Fibroblast of gingiva (primary cell): ENCODE results near the gene FSCN2.

Source experiments
- DNase-seq: peaks from one replicate; pipeline ENCODE4 v3.0.0-alpha.2; 2011; ENCODE audit warnings: low read depth

FSCN2 gene

DNA sequence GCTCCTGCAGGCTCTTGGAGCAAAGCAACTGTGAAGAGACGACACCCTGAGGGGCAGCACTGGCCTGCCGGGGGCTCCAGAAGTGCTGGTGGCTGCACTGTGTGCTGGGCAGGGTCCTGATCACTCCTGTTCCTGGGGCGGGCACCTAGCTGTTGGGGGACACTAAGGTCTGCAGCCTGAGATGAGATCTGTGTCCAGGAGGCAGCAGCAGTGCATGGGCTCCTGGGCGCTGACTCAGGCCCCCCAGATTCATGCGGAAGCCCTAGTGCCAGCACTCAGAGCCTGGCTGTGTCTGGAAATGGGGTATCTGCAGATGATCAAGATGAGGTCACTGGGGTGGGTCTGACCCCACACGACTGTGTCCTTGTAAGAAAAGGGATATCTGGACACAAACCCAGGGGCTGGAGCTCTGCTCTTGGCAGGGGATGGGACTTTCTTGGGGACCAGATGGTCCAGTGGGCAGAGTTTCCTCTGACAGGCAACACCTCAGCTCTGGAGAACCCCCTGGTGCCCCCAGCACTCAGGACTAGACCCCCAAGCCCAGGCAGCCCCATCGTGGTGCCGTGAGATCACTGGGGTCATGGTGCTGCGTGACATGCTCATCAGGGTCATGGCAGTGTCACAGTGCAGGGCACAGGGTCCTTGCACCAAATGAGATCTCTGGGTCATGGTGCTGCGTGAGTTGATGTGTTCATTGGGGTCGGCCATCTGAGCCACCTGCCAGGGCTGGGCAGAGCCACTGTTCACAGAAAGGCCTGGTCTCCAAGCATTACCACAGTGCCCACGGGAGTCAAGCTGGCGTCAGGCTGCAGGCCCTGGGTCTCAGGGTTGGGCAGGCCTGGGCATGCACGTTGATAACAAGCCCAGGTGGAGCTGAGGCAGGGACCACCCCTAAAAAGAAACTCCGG is 14.5 kb downstream of the FSCN2 start:
- DNase-seq: no peak

GRCh38 chr17:81543339-81543675 is 15.1 kb downstream of the FSCN2 start:
- DNase-seq: no peak

GRCh38 chr17:81543756-81544155 is 15.6 kb downstream of the FSCN2 start:
- DNase-seq: no peak

GRCh38 chr17:81544281-81544974 is 16.3 kb downstream of the FSCN2 start:
- no peak for DNase-seq

GRCh38 chr17:81545160-81545949 is 17.2 kb downstream of the FSCN2 start:
- DNase-seq: no peak

GRCh38 chr17:81546906-81547613 is 18.9 kb downstream of the FSCN2 start:
- no peak for DNase-seq

GRCh38 chr17:81547614-81547982 is 19.4 kb downstream of the FSCN2 start:
- DNase-seq: no peak

DNA sequence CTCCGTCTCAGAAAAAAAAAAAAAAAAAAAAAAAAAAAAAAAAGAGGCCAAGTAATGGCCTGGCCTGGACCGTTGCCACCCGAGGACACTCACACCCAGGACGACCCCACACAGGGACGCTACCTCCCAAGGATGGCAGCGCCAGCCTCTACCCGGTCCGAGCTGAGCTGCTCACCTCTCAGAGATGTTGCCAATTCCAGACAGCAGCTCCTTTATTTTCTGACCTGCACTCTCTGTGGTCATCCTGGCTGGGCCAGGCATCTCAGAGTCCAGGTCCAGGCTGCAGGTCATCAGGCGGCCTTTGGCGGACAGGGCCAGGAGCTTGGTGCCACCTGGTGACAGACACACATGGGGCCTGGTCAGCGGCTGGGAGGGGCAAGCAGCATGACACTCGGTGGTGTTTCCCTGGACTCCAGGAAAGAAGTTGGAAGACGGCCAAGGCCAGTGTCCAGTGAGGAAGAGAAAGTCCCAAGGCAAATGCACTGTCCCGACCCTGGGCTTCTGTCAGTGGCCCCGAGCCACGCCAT is 20.9 kb downstream of the FSCN2 start:
- DNase-seq: no peak

DNA sequence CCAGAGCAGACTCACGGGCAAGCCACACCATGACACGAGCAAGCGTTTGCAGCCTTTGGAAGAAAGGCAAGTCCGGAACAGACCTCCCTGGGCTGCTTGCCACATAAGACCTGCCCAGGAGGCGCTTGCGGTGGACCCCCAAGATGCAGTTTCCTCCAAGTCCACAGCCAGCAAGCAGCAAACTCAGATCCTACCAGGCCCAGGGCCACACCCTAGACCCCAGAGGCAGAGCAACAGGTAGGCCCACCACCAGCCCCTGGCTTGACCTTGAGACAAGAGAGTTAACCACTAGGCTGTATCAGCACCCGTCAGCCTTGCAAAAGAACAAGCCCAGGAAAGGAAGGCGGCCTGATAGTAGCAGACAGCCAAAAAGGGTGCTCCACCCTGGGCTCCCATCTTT is 21.6 kb downstream of the FSCN2 start:
- no peak for DNase-seq

GRCh38 chr17:81550285-81550684 is 22.1 kb downstream of the FSCN2 start:
- no peak for DNase-seq

DNA sequence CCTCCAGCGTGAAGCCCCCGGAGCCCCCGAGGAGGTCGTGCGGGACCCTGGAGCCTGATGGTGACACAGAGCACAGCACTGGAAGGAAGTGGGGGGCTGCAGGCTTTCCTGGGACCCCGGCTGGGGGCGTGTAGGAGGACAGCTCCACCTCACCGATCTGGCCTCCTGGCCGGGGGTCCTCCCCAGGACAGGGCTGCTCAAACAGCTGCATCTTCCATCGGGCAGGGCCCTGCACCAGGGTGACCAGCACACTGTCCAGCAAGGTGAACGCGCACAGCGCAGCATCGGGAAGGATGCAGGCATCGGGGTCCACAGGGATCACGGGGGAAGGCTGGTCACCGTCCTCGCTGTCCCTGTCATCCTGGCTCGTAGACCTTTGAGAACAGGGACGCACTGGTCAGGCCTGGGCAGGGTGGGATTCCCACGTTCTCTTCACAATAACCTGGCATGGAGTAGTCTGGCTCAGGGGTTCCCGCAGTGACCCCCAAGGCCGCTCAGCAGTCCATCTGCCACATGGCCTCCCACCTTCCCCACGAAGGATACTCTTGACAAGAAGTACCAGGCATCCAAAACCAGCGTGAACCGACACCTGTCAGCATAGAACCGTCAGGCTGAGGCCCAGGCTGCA is 22.8 kb downstream of the FSCN2 start:
- no peak for DNase-seq

- DNase-seq: peak; percentile 33
These were observed 23.5 kb downstream of the FSCN2 start for GRCh38 chr17:81551458-81552243.

DNA sequence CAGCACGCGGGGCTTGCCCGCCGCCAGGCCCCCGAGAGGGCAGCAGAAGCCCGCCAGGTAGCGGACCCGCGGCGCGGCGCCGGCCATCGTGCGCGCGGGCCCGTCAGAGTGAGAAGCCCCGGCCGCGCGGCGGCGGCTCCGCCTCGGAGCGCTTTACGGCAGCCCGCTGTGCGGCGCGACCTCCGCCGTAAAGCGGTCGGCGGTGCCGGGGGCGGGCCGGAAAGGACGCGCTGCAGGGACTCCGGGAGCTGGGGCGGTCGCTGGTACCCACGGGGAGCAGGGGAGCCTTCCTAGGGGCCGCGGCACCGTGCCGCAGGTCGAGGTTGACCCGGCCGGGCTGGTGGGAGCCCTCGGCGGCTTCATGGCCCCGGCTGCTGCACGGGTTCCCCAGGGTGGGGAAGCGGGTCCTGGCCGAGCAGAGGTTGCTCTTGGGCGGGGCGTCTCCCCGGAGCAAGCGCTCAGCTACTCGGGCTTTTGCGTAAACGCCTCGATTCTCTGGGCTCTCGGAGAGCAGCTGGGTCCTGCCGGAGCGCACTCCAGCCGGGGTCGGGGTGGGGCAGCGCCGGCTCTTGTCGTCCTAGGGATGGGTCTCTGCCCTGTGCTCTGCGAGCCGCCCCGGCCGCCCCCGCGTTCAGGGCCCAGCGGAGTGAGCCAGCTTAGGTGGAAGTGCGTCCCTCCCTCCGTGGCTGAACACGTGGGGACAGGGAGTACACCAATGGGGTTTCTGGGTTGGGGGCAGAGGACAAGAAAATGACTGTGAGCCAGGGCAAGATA is 24.3 kb downstream of the FSCN2 start, which contains the start of gene FAAP100:
Gene FAAP100 (minus strand): TSS at position 110 of the 774 bp plus-strand sequence. CDS start 23 bp downstream, at position 87.
- DNase-seq: peak; percentile 80

DNA sequence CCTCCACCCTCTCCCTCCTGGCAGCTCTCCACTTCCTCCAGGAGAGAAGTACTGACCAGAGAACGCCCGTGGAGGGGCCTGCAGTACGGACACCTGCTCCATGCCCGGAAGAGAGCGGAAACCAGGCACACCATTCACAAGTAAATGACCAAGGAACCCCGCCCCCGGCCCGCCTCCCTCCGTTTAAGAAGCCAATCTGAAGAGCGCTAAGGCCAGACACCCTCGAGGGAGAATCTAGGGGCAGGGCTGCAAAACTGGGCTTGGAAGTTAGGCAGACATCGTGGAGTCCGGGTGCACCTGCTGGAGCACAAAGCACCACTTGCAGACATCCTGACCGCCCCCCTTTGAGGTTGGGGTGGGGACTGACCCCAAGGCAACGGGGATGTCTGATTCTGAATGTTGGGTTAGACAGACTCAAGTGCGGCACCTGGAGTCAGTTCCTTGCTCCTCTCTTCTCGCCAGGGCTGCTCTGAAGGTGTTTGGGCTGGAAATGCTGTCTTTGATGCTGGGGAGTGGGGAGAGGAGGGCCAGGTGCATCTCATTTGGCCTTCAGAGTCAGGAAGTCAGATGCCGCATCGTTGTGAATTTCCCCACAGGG is 24.9 kb downstream of the FSCN2 start:
- peak; percentile 74 for DNase-seq

DNA sequence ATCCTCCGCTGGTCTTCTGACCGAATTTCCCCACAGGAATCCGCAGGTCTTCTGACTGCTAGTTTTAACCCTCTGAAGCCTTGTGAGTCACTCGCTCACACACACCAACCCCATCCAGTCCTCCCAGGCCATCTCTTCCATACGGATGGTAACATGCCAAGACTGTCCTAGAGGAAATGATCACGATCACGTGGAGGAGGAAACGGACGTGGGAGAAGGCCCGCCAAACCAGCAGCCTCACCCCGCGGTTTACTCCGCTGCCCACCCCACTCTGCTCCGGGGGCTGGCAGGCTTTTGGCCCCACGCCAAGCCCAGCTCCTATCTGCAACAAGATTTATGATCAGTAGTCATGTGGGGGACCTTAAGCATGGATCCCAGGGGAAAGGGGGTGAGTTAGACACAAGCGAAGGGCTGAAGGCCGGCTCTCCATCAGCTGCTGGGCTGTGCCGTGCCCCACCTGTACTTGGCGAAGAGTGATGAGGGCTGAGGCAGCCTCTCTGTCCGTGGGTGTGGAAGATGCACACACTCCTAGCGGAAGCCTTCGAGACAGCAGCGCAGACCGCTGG is 25.5 kb downstream of the FSCN2 start:
- DNase-seq: peak; percentile 75

DNA sequence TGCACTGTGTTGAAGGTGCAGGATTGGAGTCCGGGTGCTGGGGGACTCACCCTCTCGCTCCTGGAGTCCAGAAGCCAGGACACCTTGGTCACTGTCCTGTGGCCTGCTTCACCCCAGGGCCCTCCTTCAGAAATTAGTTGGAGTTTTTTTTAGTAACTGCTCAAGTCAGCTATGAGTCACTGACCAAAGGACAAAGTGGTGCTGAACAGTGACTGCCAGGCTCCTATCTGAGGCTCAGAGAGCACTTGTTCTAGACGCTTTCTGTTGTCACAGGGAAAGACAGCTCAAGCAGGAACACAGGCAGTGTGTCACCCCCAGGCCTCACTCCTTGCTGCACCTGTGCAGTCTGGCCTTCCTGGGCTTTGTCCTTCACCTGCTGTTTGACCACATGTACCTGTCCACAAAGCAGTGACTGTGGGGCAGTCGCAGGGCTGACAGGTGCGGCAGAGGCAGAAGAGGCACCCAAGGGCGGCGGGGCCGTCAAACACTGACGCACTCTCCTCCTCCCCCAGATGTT is 28.1 kb downstream of the FSCN2 start:
- no peak for DNase-seq

DNA sequence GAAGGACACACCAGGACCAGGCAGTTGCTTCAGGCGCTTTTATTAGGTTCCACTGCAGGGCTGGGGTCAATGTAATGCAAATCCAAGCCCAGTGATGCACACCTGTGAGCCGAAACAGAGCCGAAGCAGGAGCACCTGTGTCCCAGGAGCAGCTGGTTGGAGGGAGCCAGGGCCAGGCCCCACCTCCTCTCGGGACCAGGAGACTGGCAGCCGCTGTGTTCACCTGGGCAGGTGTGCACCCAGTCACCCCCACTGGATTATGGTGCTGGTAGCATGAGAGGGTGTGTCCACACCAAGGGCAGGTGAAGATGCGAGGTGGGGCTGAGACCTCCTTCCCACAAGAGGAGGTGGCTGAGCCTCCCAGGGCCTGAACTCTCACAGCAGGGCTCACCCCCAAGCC is 28.7 kb downstream of the FSCN2 start:
- DNase-seq: no peak

DNA sequence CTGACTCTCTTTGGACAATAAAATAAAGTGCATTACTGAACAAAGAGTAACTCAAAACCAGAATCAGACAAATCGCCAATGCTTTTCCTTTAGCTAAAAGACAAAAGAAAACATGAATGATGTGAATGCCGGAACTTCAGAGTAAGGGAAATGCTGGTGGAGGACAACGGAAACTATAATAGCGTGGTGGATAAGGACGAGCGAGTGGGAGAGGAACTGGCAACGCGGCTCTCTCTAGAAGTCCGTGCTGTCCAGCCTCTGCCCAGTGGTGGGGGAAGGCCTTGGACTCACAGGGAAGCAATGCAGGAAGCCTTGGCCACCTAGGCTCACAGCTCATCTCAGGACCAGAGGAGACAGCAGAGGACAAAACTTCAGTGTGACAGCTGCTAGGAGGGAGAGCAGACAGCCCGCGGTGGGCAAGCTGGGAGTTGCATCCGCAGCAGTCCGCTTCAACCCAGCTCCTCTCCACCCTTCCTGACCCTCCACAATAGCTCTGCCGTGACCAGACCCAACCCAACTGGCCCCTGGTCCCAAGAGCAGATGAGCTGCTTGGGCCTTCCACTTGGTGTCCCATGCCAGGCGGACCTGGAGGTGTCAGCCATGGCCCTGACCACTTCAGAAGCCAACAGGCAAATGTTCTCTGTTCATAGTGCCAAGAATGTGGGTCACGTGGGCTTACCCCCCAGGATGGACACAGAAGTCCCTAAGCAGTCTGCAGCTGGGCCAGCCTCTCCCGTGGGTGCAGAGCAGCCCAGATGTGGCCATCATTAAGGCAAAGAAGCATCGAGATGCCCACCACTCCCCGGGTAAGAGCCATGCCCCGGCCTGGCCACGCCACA is 29.3 kb downstream of the FSCN2 start:
- no peak for DNase-seq
